Amniotic stem cell (primary cell): ENCODE measurements around the gene PTER.

Experiments
- DNase-seq: peaks from one replicate; lab custom pipeline; 2025; lab: John Stamatoyannopoulos, UW

Gene PTER

GRCh38 chr10:16436758-16437539 is at the start of gene PTER:
TSS of gene PTER (plus strand) at chr10:16437010. CDS start at chr10:16484385, 47,375 bp downstream.
- peak; percentile 9 for DNase-seq

- DNase-seq: no peak
Measured at GRCh38 chr10:16392531-16393069, 44.2 kb upstream of the PTER start.

- DNase-seq: no peak
Measured at GRCh38 chr10:16393271-16393858, 43.4 kb upstream of the PTER start.

DNA sequence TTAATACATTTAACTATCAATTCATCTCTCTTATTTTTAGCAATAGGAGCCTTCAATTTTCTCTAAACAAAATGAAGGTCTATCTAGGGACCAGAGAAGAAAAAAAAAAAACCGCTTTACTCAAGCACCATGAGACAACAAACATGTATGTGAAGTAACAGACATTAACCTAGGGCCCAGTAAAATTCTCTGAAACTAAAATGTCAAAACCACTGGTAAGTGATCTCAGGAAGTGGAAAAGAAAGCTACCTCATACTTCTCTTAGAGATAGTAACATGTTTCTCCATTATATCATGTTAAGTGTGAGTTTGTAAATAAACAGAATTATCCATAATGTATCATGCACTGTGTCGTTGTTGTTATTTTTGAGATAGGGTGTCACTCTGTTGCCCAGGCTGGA is 35.4 kb upstream of the PTER start:
- no peak for DNase-seq

- no peak for DNase-seq
Measured at GRCh38 chr10:16408379-16408778, 28.4 kb upstream of the PTER start.

DNA sequence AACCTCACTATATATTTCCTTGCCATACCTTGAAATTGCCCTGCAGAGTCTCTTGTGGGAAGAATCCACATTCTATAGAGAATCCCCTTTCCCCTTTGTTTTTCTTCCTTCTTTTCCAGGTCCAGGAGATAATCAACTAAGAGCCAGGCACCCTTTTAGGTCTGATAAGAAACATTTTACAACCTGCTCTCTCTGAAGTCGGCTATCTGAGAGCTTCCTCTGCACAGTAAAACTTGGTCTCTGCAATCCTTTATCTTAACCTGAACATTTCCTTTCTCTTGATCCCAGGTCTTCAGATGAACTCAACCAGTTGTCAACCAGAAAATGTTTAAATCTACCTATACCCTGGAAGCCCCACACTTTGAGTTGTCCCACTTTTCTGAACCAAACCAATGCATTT is 19.5 kb upstream of the PTER start:
- no peak for DNase-seq

DNA sequence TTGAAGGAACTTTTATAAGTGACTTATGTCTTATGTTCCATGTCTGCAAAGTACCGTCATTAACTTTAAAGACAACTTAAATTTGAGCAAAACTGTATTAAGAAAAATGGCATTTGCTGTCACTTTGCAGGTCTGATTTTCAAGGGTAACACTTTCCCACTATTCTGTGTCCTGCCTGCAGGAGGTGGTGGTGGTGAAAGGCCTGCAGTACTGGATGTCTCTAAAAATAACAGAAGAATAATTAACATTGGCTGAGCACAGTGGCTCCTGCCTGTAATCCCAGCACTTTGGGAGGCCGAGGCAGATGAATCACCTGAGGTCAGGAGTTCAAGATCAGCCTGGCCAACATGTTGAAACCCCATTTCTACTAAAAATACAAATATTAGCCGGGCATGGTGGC is 13.2 kb upstream of the PTER start:
- DNase-seq: no peak

GRCh38 chr10:16425449-16425848 is 11.4 kb upstream of the PTER start:
- no peak for DNase-seq

- no peak for DNase-seq
Measured at GRCh38 chr10:16429539-16429938, 7.3 kb upstream of the PTER start.

DNA sequence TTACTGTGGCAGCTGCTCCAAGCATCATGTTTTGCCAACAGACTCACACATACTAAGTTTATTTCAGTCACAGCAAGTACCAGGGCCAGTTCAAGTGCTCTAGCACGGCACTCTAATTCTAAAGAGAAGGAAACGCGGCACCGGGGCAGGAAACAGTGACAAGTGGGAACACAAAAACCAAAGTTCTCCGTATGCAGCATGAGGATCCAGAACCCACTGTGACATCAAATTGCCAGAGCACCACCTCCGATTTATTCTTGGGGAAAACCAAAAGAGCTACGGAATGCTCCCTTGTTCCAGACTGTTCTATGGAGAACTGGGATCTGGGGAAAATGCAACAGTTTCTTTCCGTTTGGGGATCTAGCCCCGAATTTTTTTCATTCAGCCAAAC is 448 bp upstream of the PTER start:
- no peak for DNase-seq

GRCh38 chr10:16437540-16437894 is 707 bp downstream of the PTER start:
- DNase-seq: no peak

GRCh38 chr10:16439295-16439694 is 2.5 kb downstream of the PTER start:
- DNase-seq: no peak

DNA sequence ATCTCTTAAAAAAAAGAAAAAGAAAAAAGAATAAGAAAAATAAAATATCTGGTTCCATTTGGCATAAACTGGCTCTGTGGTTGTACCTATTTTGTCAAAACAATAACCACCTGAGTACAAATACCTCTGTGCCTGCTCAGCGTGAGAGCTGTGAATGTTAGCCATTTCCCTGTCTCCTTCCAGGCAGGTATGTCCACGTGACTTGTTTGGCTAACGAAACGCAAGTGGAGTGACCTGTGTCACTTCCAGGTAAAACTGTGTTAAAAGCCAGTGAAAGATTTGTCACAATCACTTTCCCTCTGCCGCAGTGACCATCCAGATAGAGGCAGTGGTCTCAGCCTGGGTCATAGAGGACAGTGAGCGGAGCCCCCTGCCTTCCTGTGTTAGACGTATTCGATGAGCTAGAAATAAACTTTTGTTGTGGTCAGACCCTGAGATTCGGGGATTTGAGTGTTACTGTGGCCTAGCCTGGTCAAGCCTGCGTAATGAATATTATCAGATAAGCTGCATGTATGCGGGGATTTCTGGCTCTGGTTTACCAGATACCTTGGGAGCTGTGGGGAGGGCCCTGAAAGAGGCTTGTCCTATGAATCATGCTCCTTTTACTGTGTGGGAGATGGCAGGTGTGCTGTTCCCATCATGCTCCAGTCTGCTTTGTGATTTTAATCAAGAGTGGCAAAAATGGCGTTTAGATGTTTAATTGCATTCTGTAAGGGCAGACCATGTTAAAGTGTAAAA is 3.8 kb downstream of the PTER start:
- DNase-seq: no peak

GRCh38 chr10:16441173-16441840 is 4.5 kb downstream of the PTER start:
- DNase-seq: no peak

DNA sequence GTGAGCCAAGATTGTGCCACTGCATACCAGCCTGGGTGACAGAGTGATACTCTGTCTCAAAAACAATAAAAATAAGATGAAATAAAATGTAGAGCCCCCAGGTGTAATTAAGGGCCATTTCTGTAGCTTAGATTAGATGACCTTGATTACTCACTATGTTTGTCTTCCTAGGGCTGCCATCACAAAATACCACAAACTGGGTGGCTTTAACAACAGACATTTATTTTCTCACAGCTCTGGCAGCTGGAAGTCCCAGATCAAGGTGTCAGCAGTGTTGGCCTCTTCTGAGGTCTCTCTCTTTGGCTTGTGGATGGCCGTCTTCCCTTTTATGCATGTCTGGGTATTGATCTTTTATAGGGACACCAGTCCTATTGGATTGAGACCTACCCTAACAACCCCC is 6.1 kb downstream of the PTER start:
- no peak for DNase-seq

DNA sequence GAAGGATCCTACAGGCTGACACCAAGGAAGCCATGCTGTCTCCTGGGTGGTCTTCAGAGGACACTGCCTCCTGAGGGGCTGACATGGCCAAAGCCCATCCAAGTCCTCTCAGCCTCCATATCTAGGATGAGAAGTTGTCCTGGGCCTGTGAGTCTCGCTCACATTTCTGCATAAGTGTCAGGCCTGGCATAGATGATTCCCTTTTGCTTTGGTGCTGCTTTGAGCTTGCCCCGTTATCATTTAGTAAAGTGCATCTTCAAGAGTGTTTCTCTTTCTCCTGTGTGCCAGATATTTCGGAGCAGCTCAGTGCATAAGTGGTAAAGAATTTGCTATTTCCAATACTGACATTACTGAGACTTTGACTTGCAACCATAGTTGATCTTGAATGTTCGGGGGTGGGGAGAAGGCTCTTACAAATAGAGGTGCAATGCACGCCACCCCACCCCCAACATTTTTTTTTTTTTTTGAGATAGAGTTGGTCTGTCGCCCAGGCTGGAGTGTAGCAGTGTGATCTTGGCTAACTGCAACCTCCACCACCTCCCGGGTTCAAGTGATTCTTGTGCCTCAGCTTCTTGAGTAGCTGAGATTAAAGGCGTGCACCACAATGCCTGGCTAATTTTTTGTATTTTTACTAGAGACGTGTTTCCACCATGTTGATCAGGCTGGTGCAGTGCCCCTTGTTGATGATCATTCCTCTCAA is 9.1 kb downstream of the PTER start:
- DNase-seq: no peak

- no peak for DNase-seq
Measured at GRCh38 chr10:16449454-16449853, 12.6 kb downstream of the PTER start.

DNA sequence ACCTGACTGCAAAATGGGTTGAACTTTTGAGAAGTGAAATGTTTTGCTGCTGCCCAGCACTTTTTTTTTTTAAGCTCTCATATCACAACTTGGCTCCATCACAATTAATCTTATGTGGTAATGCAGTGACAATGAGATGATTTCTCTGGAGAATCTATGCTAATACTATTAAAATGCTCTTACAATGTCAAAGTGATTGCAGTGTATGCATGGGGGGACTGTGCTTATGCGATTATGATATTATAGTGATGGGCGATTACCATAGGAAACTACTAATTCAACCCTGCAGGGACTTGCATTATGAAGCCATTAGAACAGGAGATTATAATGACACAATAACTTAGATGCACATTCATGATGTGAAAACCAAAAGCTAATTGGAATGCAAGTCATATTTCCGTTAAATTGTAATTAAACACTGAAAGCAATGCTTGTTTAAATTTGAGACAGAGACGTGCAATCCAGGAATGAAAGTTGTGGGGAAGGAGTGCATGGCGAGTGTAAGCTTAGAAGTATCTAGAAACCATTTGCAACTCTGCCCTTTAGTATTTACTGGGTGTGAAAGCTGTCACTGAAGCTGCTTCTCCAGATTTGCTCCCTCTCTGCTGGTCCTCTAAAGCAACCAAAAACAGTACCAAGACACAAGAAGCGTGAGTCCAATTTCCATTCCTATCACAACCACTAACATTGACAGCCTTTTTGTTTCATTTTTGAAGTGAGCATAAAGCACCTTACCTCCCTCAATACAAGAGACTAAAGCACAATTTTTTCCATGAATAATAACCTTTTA is 21.6 kb downstream of the PTER start:
- DNase-seq: no peak

DNA sequence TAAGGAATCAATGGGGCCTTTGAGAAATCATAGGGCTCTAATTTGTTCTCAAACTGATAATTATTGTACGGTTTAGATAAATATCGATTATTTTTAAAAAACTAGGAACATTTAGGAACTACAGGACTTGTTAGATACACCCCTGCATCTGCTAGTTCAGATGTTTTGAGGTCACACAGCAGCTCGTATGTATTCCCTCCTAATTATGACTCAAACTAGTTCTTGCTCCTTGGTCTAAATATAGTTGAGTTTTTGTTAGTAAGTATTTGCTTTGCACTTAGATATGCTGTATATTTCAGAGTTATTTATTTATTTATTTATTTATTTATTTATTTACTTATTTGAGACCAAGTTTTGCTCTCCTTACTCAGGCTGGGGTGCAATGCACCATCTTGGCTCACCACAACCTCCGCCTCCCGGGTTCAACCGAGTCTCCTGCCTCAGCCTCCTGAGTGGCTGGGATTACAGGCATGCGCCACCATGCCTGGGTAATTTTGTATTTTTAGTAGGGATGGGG is 22.7 kb downstream of the PTER start:
- no peak for DNase-seq

DNA sequence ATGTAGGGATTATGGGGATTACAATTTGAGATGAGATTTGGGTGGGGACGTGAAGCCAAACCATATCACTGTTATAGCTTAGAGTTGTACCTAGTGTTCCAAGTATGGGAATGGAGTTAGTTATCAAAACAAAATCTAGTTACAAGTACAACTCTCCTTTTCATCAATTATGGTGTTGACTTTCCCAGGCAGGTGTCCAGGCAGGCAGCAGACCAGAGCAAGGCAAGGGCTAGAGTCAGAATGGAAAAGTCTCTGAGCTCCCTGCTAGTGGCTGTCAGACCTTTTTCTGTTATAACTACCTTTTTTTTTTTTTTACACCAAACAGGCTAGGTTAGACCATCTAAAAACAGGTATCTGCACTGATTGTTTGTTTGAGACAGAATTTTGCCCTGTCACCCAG is 29.2 kb downstream of the PTER start:
- DNase-seq: no peak

DNA sequence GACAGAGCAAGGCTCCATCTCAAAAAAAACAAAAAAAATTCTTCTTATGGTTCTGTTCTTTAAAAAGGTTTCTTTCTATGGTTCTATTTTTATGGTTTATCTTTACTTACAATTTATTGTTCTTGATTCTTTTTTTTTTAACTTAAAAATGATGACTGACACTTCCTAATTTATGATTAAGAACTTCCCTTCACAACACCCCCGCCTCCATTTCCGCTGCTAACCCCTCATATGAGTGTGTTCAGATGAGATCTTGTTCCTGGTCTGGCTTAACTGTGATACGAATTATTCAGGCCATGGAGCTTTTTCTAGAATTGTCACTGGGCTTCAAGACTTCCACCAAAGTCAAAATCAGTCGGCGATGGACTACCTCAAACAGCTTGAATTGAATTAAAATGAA is 33.9 kb downstream of the PTER start:
- DNase-seq: no peak
